Natural killer cell (primary cell): ENCODE results near the gene PGLYRP1. TPM values are rescaled to one million over a fixed set of nuclear protein-coding genes. Genes with fewer than 3 reads are reported as not detected.

Experiments used
- ATAC-seq, 3 donors: fragments of 150-1000 bp in 2 of 3; fragments of 200-7000 bp in 1 of 3; cut with Tn5 transposase; 1 replicate in 1 of 3; 2 replicates in 2 of 3; pipeline ENCODE4 v1.10.0; 2021; ENCODE audit warnings: mild to moderate bottlenecking in 2 of 3, moderate library complexity in 2 of 3
- DNase-seq, 2 donors: peaks; one replicate each; pipeline versions ENCODE4 v3.0.0 to v3.0.0-alpha.2; 2013 to 2021; ENCODE audit warnings: mixed read lengths in 1 of 2
- H3K27ac ChIP-seq: one replicate; pipeline ENCODE4 v1.5.1; 2013; ENCODE audit warnings: mild to moderate bottlenecking, low read length
- H3K27me3 ChIP-seq: one replicate; pipeline ENCODE4 v1.6.1; 2013; ENCODE audit warnings: low read length; ENCODE audit not compliant: control insufficient read depth, insufficient read depth
- H3K36me3 ChIP-seq: one replicate; pipeline ENCODE4 v1.6.1; 2013; ENCODE audit warnings: low read length; ENCODE audit not compliant: control insufficient read depth, insufficient read depth
- H3K4me1 ChIP-seq: one replicate; pipeline ENCODE4 v1.6.1; 2013; ENCODE audit warnings: low read length; ENCODE audit not compliant: control insufficient read depth, insufficient read depth
- H3K4me3 ChIP-seq: one replicate; pipeline ENCODE4 v1.5.1; 2013; ENCODE audit warnings: low read length
- H3K9me3 ChIP-seq: one replicate; pipeline ENCODE4 v1.6.1; 2013; ENCODE audit warnings: low read length; ENCODE audit not compliant: control insufficient read depth, insufficient read depth
- H3K27ac Mint-ChIP-seq, 2 donors: one replicate each; pipeline ENCODE4 v1.8.0; 2022; ENCODE audit warnings: mild to moderate bottlenecking in 2 of 2, mixed read lengths in 2 of 2, moderate library complexity in 1 of 2
- H3K27me3 Mint-ChIP-seq, 2 donors: one replicate each; pipeline ENCODE4 v1.8.0; 2022; ENCODE audit warnings: low read depth in 2 of 2, mixed read lengths in 2 of 2
- H3K36me3 Mint-ChIP-seq: one replicate; pipeline ENCODE4 v1.8.0; 2022; ENCODE audit warnings: mixed read lengths
- H3K4me1 Mint-ChIP-seq, 2 donors: one replicate each; pipeline ENCODE4 v1.8.0; 2022; ENCODE audit warnings: mixed read lengths in 2 of 2
- H3K4me3 Mint-ChIP-seq: one replicate; pipeline ENCODE4 v1.8.0; 2022; ENCODE audit warnings: mild to moderate bottlenecking, moderate library complexity, mixed read lengths
- H3K9me3 Mint-ChIP-seq, 2 donors: one replicate each; pipeline ENCODE4 v1.8.0; 2022; ENCODE audit warnings: mixed read lengths in 2 of 2
- CTCF ChIP-seq: fragments of 200-600 bp; IDR thresholded peaks from one replicate; pipeline ENCODE4 v1.8.0; 2022; ENCODE audit warnings: antibody characterized with exemption
- WGBS: methylation state at CpG from one replicate; pipeline ENCODE4 v1.1.7; 2013; ENCODE audit warnings: missing lambda C conversion rate; ENCODE audit not compliant: insufficient coverage; 5-methylcytosine and 5-hydroxymethylcytosine counted together
- intact Hi-C: fragments of 100-400 bp; cut with micrococcal nuclease; formaldehyde crosslinking; loops from one replicate; pipeline ENCODE4 v1.14.2; 2022
- total RNA-seq, 4 donors: library from RNA; stranded (reverse); fragments of 120-200 nt in 1 of 4; gene quantifications; one replicate each; pipeline versions ENCODE4 v1.2.3 to v1.2.4, GENCODE V29; 2013 to 2022

Gene PGLYRP1
- total RNA-seq, 3 donors from 2014 or later (not counting 1 experiment from before 2014, with no cell fraction given) = 0.55 TPM; not detected in 2

- H3K9me3 Mint-ChIP-seq = no peaks in the 10 kb centered on the region
- DNase-seq (peak; percentile 79 to 93), ATAC-seq (peak; percentile 80 to 90 (median 81))
- H3K4me1 Mint-ChIP-seq = peaks cover 12 to 24% of the 10 kb centered on the region in 2 donors
- Histone ChIP-seq H3K27ac (no peak overlapping the region), H3K27me3 (peaks cover 5% of the 10 kb centered on the region), H3K4me3 (peak overlapping the region; percentile 89), H3K4me1 (peaks cover 24% of the 10 kb centered on the region), H3K36me3 (no peaks in the 10 kb centered on the region), H3K9me3 (no peaks in the 10 kb centered on the region)
- WGBS = 1% methylated on average over 48 of the region's 48 CpGs
- H3K27ac Mint-ChIP-seq = peak overlapping the region; percentile 61 to 74
- TF ChIP-seq CTCF = peak; percentile 87
- H3K27me3 Mint-ChIP-seq = peaks cover 0 to 9% of the 10 kb centered on the region in 2 donors
- H3K36me3 Mint-ChIP-seq = no peaks in the 10 kb centered on the region
- H3K4me3 Mint-ChIP-seq = peak overlapping the region; percentile 96
- intact Hi-C loops = loop anchor here (5.0 to 10.0 kb wide), 2 partner anchors 199 to 242 kb away; partner anchors contain the start of gene RSPH6A
Measured at GRCh38 chr19:46016426-46017094, 6.3 kb downstream of the PGLYRP1 start.

GRCh38 chr19:46015687-46016425 lies 7.0 kb downstream of the PGLYRP1 start:
- H3K36me3 ChIP-seq = no peaks in the 10 kb centered on the region

GRCh38 chr19:46014941-46015686 lies 7.7 kb downstream of the PGLYRP1 start:
- WGBS = 17% methylated on average over 74 of the region's 74 CpGs

More at GRCh38 chr19:46015687-46016425, 7.0 kb downstream of the PGLYRP1 start:
- peaks cover 12 to 24% of the 10 kb centered on the region in 2 donors for H3K4me1 Mint-ChIP-seq
- 4% methylated on average over 63 of the region's 63 CpGs for WGBS
- peak overlapping the region; percentile 96 for H3K4me3 Mint-ChIP-seq
- ATAC-seq = peak; percentile 36 to 55 (median 52)
- H3K4me3 ChIP-seq = peak overlapping the region; percentile 89
- no peak overlapping the region for H3K27ac ChIP-seq
- H3K27me3 ChIP-seq = peaks cover 5% of the 10 kb centered on the region
- TF ChIP-seq CTCF = no peak
- H3K9me3 ChIP-seq = no peaks in the 10 kb centered on the region
- peaks cover 24% of the 10 kb centered on the region for H3K4me1 ChIP-seq
- DNase-seq = peak; percentile 40 to 69
- peaks cover 0 to 9% of the 10 kb centered on the region in 2 donors for H3K27me3 Mint-ChIP-seq
- intact Hi-C loops = loop anchor here (5.0 to 10.0 kb wide), 2 partner anchors 199 to 241 kb away; partner anchors contain the start of gene RSPH6A
- peak overlapping the region; percentile 61 to 74 for H3K27ac Mint-ChIP-seq
- H3K9me3 Mint-ChIP-seq = no peaks in the 10 kb centered on the region
- no peaks in the 10 kb centered on the region for H3K36me3 Mint-ChIP-seq

More at GRCh38 chr19:46014941-46015686, 7.7 kb downstream of the PGLYRP1 start:
- H3K4me3 Mint-ChIP-seq = peak overlapping the region; percentile 88
- H3K4me1 ChIP-seq = peaks cover 24% of the 10 kb centered on the region
- H3K27me3 ChIP-seq = peaks cover 5% of the 10 kb centered on the region
- no peaks in the 10 kb centered on the region for H3K9me3 ChIP-seq
- intact Hi-C loops = loop anchor here (5.0 to 10.0 kb wide), 2 partner anchors 198 to 240 kb away; partner anchors contain the start of gene RSPH6A
- DNase-seq (peak; percentile 62 to 79), ATAC-seq (peak; percentile 72 to 78 (median 74))
- H3K9me3 Mint-ChIP-seq = no peaks in the 10 kb centered on the region
- H3K27ac ChIP-seq = no peak overlapping the region
- H3K4me3 ChIP-seq = peak overlapping the region; percentile 0
- peaks cover 12 to 25% of the 10 kb centered on the region in 2 donors for H3K4me1 Mint-ChIP-seq
- H3K27ac Mint-ChIP-seq = peak overlapping the region in 1 of 2 donors; percentile 63
- peaks cover 0 to 9% of the 10 kb centered on the region in 2 donors for H3K27me3 Mint-ChIP-seq
- TF ChIP-seq CTCF = no peak
- no peaks in the 10 kb centered on the region for H3K36me3 ChIP-seq
- no peaks in the 10 kb centered on the region for H3K36me3 Mint-ChIP-seq
